Retinal pigment epithelial cell (primary cell): Measurements from ENCODE around the gene PTPN23.

Experiments
- DNase-seq: peaks from one replicate; pipeline ENCODE4 v3.0.0-alpha.2; 2010; ENCODE audit warnings: low read depth
- H3K4me3 ChIP-seq: 2 replicates; pipeline ENCODE4 v1.5.1; 2011; ENCODE audit warnings: mild to moderate bottlenecking, low read length, control low read depth, moderate library complexity
- CTCF ChIP-seq: conservative IDR thresholded peaks from 2 replicates; pipeline ENCODE4 v1.5.1; 2011; ENCODE audit warnings: low read depth, low read length, control low read depth, inconsistent platforms

Gene PTPN23

GRCh38 chr3:47394881-47395280 lies 14.1 kb downstream of the PTPN23 start:
- no peak for DNase-seq

GRCh38 chr3:47398228-47398627 lies 17.4 kb downstream of the PTPN23 start:
- TF ChIP-seq CTCF, result no peak
- no peak for DNase-seq
- no peak overlapping the region for H3K4me3 ChIP-seq

More at GRCh38 chr3:47394881-47395280, 14.1 kb downstream of the PTPN23 start:
- no peak for TF ChIP-seq CTCF
- no peak overlapping the region for H3K4me3 ChIP-seq

- no peak for TF ChIP-seq CTCF
- no peak overlapping the region for H3K4me3 ChIP-seq
- no peak for DNase-seq
These were observed 18.2 kb downstream of the PTPN23 start for GRCh38 chr3:47399016-47399415.

- DNase-seq, result no peak
- no peak overlapping the region for H3K4me3 ChIP-seq
- TF ChIP-seq CTCF, result no peak
These were observed 18.9 kb downstream of the PTPN23 start for GRCh38 chr3:47399531-47400270.

- no peak overlapping the region for H3K4me3 ChIP-seq
- DNase-seq, result no peak
- TF ChIP-seq CTCF, result no peak
These were observed 23.6 kb downstream of the PTPN23 start for GRCh38 chr3:47404431-47404876.

- H3K4me3 ChIP-seq, result no peak overlapping the region
- TF ChIP-seq CTCF, result no peak
- DNase-seq, result no peak
These were observed 24.4 kb downstream of the PTPN23 start for GRCh38 chr3:47404955-47405790.
